ENCODE measurements around the gene BRINP3.

DNA sequence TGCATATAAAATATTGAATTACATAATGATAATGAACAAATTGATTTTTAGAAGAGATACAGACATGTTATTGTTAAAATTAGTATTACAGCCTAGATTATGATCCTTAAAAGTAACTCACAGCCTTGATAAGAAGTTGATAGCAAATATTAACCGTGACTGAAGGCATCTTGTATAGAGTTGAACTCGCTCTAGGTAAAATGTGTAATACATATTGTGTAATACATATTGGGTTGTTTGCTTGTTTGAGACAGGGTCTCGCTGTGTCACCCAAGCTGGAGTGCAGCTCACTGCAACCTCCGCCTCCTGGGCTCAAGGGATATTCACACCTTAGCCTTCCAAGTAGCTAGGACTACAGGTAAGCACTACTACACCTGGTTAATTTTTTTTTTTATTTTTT lies 269.9 kb downstream of the BRINP3 start:
- TF ChIP-seq, protein P1, sequence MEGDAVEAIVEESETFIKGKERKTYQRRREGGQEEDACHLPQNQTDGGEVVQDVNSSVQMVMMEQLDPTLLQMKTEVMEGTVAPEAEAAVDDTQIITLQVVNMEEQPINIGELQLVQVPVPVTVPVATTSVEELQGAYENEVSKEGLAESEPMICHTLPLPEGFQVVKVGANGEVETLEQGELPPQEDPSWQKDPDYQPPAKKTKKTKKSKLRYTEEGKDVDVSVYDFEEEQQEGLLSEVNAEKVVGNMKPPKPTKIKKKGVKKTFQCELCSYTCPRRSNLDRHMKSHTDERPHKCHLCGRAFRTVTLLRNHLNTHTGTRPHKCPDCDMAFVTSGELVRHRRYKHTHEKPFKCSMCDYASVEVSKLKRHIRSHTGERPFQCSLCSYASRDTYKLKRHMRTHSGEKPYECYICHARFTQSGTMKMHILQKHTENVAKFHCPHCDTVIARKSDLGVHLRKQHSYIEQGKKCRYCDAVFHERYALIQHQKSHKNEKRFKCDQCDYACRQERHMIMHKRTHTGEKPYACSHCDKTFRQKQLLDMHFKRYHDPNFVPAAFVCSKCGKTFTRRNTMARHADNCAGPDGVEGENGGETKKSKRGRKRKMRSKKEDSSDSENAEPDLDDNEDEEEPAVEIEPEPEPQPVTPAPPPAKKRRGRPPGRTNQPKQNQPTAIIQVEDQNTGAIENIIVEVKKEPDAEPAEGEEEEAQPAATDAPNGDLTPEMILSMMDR (conservative IDR thresholded peaks at IDR 0.05; ENCODE audit: low read depth, low read length), result no peak
- no peak for TF ChIP-seq EZH2 (IDR thresholded peaks at IDR 0.05; ENCODE audit: borderline replicate concordance, low read depth, low read length, poor library complexity, severe bottlenecking)
